ENCODE measurements around the gene NPY1R. TPM values are rescaled to one million over a fixed set of nuclear protein-coding genes. Genes with fewer than 3 reads are reported as not detected.

NPY1R gene
- 0.45 to 0.62 TPM (median 0.56 TPM) in 3 replicates for total RNA-seq

- peak within 1 kb of the TSS; percentile 86 for H3K4me3 Mint-ChIP-seq
- peak within 1 kb of the TSS; percentile 45 for H3K27ac Mint-ChIP-seq
- no peaks in the 10 kb centered on the region for H3K36me3 Mint-ChIP-seq
- H3K27me3 Mint-ChIP-seq (ENCODE audit: low read depth): peaks cover 68% of the 10 kb centered on the region
- DNase-seq (ENCODE audit: low spot score in 2 of 2, unreplicated experiment in 2 of 2): peak; percentile 38 to 72
- H3K9me3 Mint-ChIP-seq: no peaks in the 10 kb centered on the region
- H3K4me1 Mint-ChIP-seq: peaks cover 12% of the 10 kb centered on the region
- peak; percentile 78 for TF ChIP-seq CTCF (IDR thresholded peaks at IDR 0.05; ENCODE audit: unreplicated experiment)
Measured at GRCh38 chr4:163332526-163333406, at the start of gene NPY1R. NPY1R (minus strand) TSS chr4:163332596; CDS start chr4:163326554, 6,042 bp downstream.

DNA sequence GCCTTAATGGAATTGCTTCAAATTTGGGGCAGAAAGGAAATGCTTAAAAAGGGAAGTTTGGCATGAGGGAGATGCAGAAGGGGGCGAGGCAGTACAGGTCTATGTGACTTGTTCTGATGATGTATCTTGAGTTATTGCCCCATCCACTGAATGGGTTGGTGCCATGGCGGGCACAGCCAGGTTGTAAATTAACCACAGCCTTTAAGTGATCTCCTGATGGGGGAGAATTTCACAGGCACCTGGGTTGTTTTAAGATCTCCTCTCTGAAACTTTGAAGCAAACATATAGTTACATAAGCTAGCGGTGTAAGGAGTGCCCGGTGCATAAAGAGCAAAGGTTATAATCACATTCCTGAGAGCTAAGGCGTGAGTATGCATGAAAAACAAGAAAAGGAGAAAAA lies 48.3 kb upstream of the NPY1R start:
- H3K9me3 Mint-ChIP-seq: peaks cover 3% of the 10 kb centered on the region
- TF ChIP-seq CTCF (IDR thresholded peaks at IDR 0.05; ENCODE audit: unreplicated experiment): no peak
- H3K4me3 Mint-ChIP-seq: no peak overlapping the region
- no peaks in the 10 kb centered on the region for H3K27me3 Mint-ChIP-seq (ENCODE audit: low read depth)
- no peak for DNase-seq (ENCODE audit: low spot score in 2 of 2, unreplicated experiment in 2 of 2)
- no peak overlapping the region for H3K27ac Mint-ChIP-seq
- no peaks in the 10 kb centered on the region for H3K4me1 Mint-ChIP-seq
- H3K36me3 Mint-ChIP-seq: no peaks in the 10 kb centered on the region

GRCh38 chr4:163378661-163379060 lies 46.3 kb upstream of the NPY1R start:
- Mint-ChIP-seq H3K9me3 (peaks cover 2% of the 10 kb centered on the region), H3K27ac (no peak overlapping the region), H3K36me3 (no peaks in the 10 kb centered on the region), H3K4me3 (no peak overlapping the region), H3K4me1 (no peaks in the 10 kb centered on the region), H3K27me3 (ENCODE audit: low read depth) (no peaks in the 10 kb centered on the region)
- TF ChIP-seq CTCF (IDR thresholded peaks at IDR 0.05; ENCODE audit: unreplicated experiment): no peak
- no peak for DNase-seq (ENCODE audit: low spot score in 2 of 2, unreplicated experiment in 2 of 2)

- no peak for DNase-seq (ENCODE audit: low spot score in 2 of 2, unreplicated experiment in 2 of 2)
- Mint-ChIP-seq H3K27me3 (ENCODE audit: low read depth) (peaks cover 7% of the 10 kb centered on the region), H3K4me3 (no peak overlapping the region), H3K36me3 (no peaks in the 10 kb centered on the region), H3K27ac (no peak overlapping the region), H3K4me1 (no peaks in the 10 kb centered on the region), H3K9me3 (no peaks in the 10 kb centered on the region)
- TF ChIP-seq CTCF (IDR thresholded peaks at IDR 0.05; ENCODE audit: unreplicated experiment): no peak
Measured at GRCh38 chr4:163372029-163372428, 39.6 kb upstream of the NPY1R start.

- Mint-ChIP-seq H3K4me1 (no peaks in the 10 kb centered on the region), H3K9me3 (no peaks in the 10 kb centered on the region), H3K27ac (no peak overlapping the region), H3K4me3 (no peak overlapping the region), H3K27me3 (ENCODE audit: low read depth) (peaks cover 19% of the 10 kb centered on the region), H3K36me3 (no peaks in the 10 kb centered on the region)
- DNase-seq (ENCODE audit: low spot score in 2 of 2, unreplicated experiment in 2 of 2): no peak
- no peak for TF ChIP-seq CTCF (IDR thresholded peaks at IDR 0.05; ENCODE audit: unreplicated experiment)
Measured at GRCh38 chr4:163367651-163368050, 35.3 kb upstream of the NPY1R start.
